ENCODE measurements around the gene H1-8. TPM values are rescaled to one million over a fixed set of nuclear protein-coding genes. Genes with fewer than 3 reads are reported as not detected.

The H1-8 gene
- total and polyA plus RNA-seq, 12 donors, result not detected

GRCh38 chr3:129594907-129595390 is 52.0 kb downstream of the H1-8 start:
- no peaks in the 10 kb centered on the region for H3K27me3 ChIP-seq
- H3K9me3 ChIP-seq (replicated peaks in 1 of 3), result no peaks in the 10 kb centered on the region
- peak overlapping the region; percentile 45 to 92 (median 66) for H3K27ac ChIP-seq
- no peaks in the 10 kb centered on the region for H3K36me3 ChIP-seq (replicated peaks in 1 of 2)
- peaks cover 52 to 94% of the 10 kb centered on the region in 2 donors for H3K4me1 ChIP-seq (replicated peaks in 1 of 2)
- H3K4me3 ChIP-seq, result no peak overlapping the region
- WGBS, 4 donors, result 76 to 88% (median 82%) methylated on average over 4 to 6 of the region's 6 CpGs
- no peak for DNase-seq
- TF ChIP-seq POLR2A (IDR thresholded peaks at IDR 0.05), result no peak
- no peak for TF ChIP-seq CTCF (IDR thresholded peaks at IDR 0.05)
- intact Hi-C loops (cut with DNase I), result no loop called here

- WGBS, 4 donors, result 57 to 78% (median 69%) methylated on average over 7 to 10 of the region's 10 CpGs
- H3K27ac ChIP-seq, result peak overlapping the region; percentile 45 to 92 (median 66)
- peak overlapping the region in 1 of 4 donors; percentile 3 for H3K4me3 ChIP-seq
These were observed 52.7 kb downstream of the H1-8 start for GRCh38 chr3:129595544-129596193.

GRCh38 chr3:129596194-129597086 is 53.5 kb downstream of the H1-8 start:
- Histone ChIP-seq H3K4me1 (replicated peaks in 1 of 2) (peaks cover 50 to 93% of the 10 kb centered on the region in 2 donors), H3K27me3 (no peaks in the 10 kb centered on the region), H3K36me3 (replicated peaks in 1 of 2) (no peaks in the 10 kb centered on the region), H3K4me3 (peak overlapping the region in 1 of 4 donors; percentile 3), H3K9me3 (replicated peaks in 1 of 3) (no peaks in the 10 kb centered on the region), H3K27ac (peak overlapping the region; percentile 35 to 92 (median 66))
- peak in 1 of 2 donors; percentile 28 for TF ChIP-seq POLR2A (IDR thresholded peaks at IDR 0.05)
- no peak for TF ChIP-seq CTCF (IDR thresholded peaks at IDR 0.05)
- intact Hi-C loops (cut with DNase I), result no loop called here
- peak; percentile 62 to 90 (median 81) for DNase-seq
- WGBS, 4 donors, result 28 to 56% (median 35%) methylated on average over 11 to 27 of the region's 27 CpGs

More at GRCh38 chr3:129595544-129596193, 52.7 kb downstream of the H1-8 start:
- H3K27me3 ChIP-seq, result no peaks in the 10 kb centered on the region
- H3K9me3 ChIP-seq (replicated peaks in 1 of 3), result no peaks in the 10 kb centered on the region
- no peaks in the 10 kb centered on the region for H3K36me3 ChIP-seq (replicated peaks in 1 of 2)
- no peak for DNase-seq
- intact Hi-C loops (cut with DNase I), result no loop called here
- TF ChIP-seq POLR2A (IDR thresholded peaks at IDR 0.05) (no peak), CTCF (IDR thresholded peaks at IDR 0.05) (no peak)
- H3K4me1 ChIP-seq (replicated peaks in 1 of 2), result peaks cover 50 to 91% of the 10 kb centered on the region in 2 donors
